HepG2 (cell line): Measurements from ENCODE around the gene KISS1R. TPM values are rescaled to one million over a fixed set of nuclear protein-coding genes. Genes with fewer than 3 reads are reported as not detected.

ENCODE experiments used
- ELF3 ChIP-seq: IDR thresholded peaks from 2 replicates; pipeline ENCODE4 v1.6.1; 2016; ENCODE audit warnings: missing genetic modification reagents, missing compliant biosample characterization
- HNRNPH1 ChIP-seq: fragments of 200-400 bp; formaldehyde crosslinking; optimal IDR thresholded peaks from 2 replicates; pipeline ENCODE3; 2017; ENCODE audit warnings: mild to moderate bottlenecking, low read depth, low read length
- IKZF4 ChIP-seq: sonication (generic); formaldehyde crosslinking; IDR thresholded peaks from 2 replicates; pipeline ENCODE4 v1.5.1; 2020; ENCODE audit warnings: borderline replicate concordance, mild to moderate bottlenecking, low read depth, missing genetic modification reagents; ENCODE audit errors: not compliant biosample characterization
- JUND ChIP-seq: sonication (generic); formaldehyde crosslinking; IDR thresholded peaks from 2 replicates; pipeline ENCODE4 v1.8.0; 2022; ENCODE audit warnings: mild to moderate bottlenecking, missing genetic modification reagents
- MAZ ChIP-seq, 2 experiments: sonication (generic) in 1 of 2; formaldehyde crosslinking in 1 of 2; IDR thresholded peaks; 2 replicates each; pipeline versions ENCODE4 v1.5.0 to v1.6.1; 2012 to 2020; ENCODE audit warnings: low read depth in 2 of 2, mild to moderate bottlenecking in 2 of 2, borderline replicate concordance in 1 of 2, improper control_type of control experiment in 1 of 2, low read length in 1 of 2, missing genetic modification reagents in 1 of 2, moderate library complexity in 1 of 2
- MED8 ChIP-seq: sonication (generic); formaldehyde crosslinking; IDR thresholded peaks from 2 replicates; pipeline ENCODE4 v1.8.1; 2023; ENCODE audit warnings: mild to moderate bottlenecking, missing genetic modification reagents; ENCODE audit not compliant: insufficient replicate concordance
- MEIS1 ChIP-seq: sonication (generic); formaldehyde crosslinking; IDR thresholded peaks from 2 replicates; pipeline ENCODE4 v1.9.0; 2021; ENCODE audit warnings: mild to moderate bottlenecking, missing genetic modification reagents, moderate library complexity, borderline replicate concordance
- MTA1 ChIP-seq: sonication (generic); formaldehyde crosslinking; IDR thresholded peaks from 2 replicates; pipeline ENCODE4 v1.4.0; 2020; ENCODE audit warnings: missing genetic modification reagents, mild to moderate bottlenecking, borderline replicate concordance
- NBN ChIP-seq: fragments of 450-650 bp; conservative IDR thresholded peaks from 2 replicates; pipeline ENCODE4 v1.6.1; 2017
- RBFOX2 ChIP-seq: fragments of 200-400 bp; formaldehyde crosslinking; IDR thresholded peaks from 2 replicates; pipeline ENCODE4 v1.6.1; 2017; ENCODE audit warnings: low read depth, mild to moderate bottlenecking, low read length
- SIN3A ChIP-seq: IDR thresholded peaks from 2 replicates; pipeline ENCODE4 v1.6.1; 2011; ENCODE audit warnings: low read depth, mild to moderate bottlenecking, control low read depth, low read length, borderline replicate concordance
- SPEN ChIP-seq: sonication (generic); formaldehyde crosslinking; IDR thresholded peaks from 2 replicates; pipeline ENCODE4 v1.5.1; 2020; ENCODE audit warnings: low read depth, mild to moderate bottlenecking, missing genetic modification reagents
- ZMAT3 ChIP-seq: sonication (generic); formaldehyde crosslinking; conservative IDR thresholded peaks from 2 replicates; pipeline ENCODE4 v1.7.0; 2021; ENCODE audit warnings: missing genetic modification reagents
- ZNF124 ChIP-seq: sonication (generic); formaldehyde crosslinking; IDR thresholded peaks from 2 replicates; pipeline ENCODE4 v1.4.0; 2020; ENCODE audit warnings: missing genetic modification reagents
- ZNF335 ChIP-seq: sonication (generic); formaldehyde crosslinking; IDR thresholded peaks from 2 replicates; pipeline ENCODE4 v1.4.0; 2020; ENCODE audit warnings: missing genetic modification reagents
- ZNF33A ChIP-seq: sonication (generic); formaldehyde crosslinking; IDR thresholded peaks from 2 replicates; pipeline ENCODE4 v1.5.1; 2020; ENCODE audit warnings: missing genetic modification reagents, mild to moderate bottlenecking, moderate library complexity, borderline replicate concordance
- ZNF773 ChIP-seq: sonication (generic); formaldehyde crosslinking; IDR thresholded peaks from 2 replicates; pipeline ENCODE4 v1.4.0; 2020; ENCODE audit warnings: missing genetic modification reagents, borderline replicate concordance
- ZNF841 ChIP-seq: sonication (generic); formaldehyde crosslinking; IDR thresholded peaks from 2 replicates; pipeline ENCODE4 v1.8.1; 2023; ENCODE audit warnings: missing genetic modification reagents, borderline replicate concordance
- polyA plus RNA-seq, 8 experiments: library from polyadenylated mRNA; depleted of rRNA in 3 of 8; stranded (reverse) in 7 of 8; unstranded in 1 of 8; fragments of >200 nt; fragmentation: Illumina TruSeq in 4 of 8; extraction: Trizol in 4 of 8; gene quantifications; 2 replicates each; pipeline versions ENCODE4 v1.2.1 to v1.2.3, GENCODE V29; 2011 to 2016; ENCODE audit warnings: low read depth in 4 of 8, missing spikeins in 1 of 8, mixed read lengths in 1 of 8; ENCODE audit not compliant: insufficient read depth in 1 of 8
- total RNA-seq, 5 experiments: library from RNA; depleted of rRNA; stranded (reverse); fragments of >200 nt; fragmentation: Illumina TruSeq; extraction: Trizol; gene quantifications; 2 replicates each; pipeline ENCODE4 v1.2.3, GENCODE V29; 2016; ENCODE audit warnings: low read depth in 1 of 5
- TF ChIP-seq, protein P1 (sequence below): IDR thresholded peaks from 2 replicates; pipeline ENCODE4 v1.6.1; 2016; ENCODE audit warnings: missing compliant biosample characterization, missing genetic modification reagents, borderline replicate concordance
- TF ChIP-seq, protein P2 (sequence below): sonication (generic); formaldehyde crosslinking; IDR thresholded peaks from 2 replicates; pipeline ENCODE4 v1.5.0; 2020; ENCODE audit warnings: missing genetic modification reagents
- TF ChIP-seq, protein P3 (sequence below): sonication (generic); formaldehyde crosslinking; IDR thresholded peaks from 2 replicates; pipeline ENCODE4 v1.4.0; 2020; ENCODE audit warnings: missing genetic modification reagents
- TF ChIP-seq, protein P4 (sequence below): sonication (generic); formaldehyde crosslinking; conservative IDR thresholded peaks from 2 replicates; pipeline ENCODE4 v1.4.0; 2020; ENCODE audit warnings: missing genetic modification reagents
- TF ChIP-seq, protein P5 (sequence below): sonication (generic); formaldehyde crosslinking; IDR thresholded peaks from 2 replicates; pipeline ENCODE4 v1.4.0; 2020; ENCODE audit warnings: missing genetic modification reagents

KISS1R gene
- total and polyA plus RNA-seq, 2 of the 13 experiments (the other 11 are each of a cell fraction or from before 2014, with no cell fraction given), result 1.1 to 10.2 TPM

DNA sequence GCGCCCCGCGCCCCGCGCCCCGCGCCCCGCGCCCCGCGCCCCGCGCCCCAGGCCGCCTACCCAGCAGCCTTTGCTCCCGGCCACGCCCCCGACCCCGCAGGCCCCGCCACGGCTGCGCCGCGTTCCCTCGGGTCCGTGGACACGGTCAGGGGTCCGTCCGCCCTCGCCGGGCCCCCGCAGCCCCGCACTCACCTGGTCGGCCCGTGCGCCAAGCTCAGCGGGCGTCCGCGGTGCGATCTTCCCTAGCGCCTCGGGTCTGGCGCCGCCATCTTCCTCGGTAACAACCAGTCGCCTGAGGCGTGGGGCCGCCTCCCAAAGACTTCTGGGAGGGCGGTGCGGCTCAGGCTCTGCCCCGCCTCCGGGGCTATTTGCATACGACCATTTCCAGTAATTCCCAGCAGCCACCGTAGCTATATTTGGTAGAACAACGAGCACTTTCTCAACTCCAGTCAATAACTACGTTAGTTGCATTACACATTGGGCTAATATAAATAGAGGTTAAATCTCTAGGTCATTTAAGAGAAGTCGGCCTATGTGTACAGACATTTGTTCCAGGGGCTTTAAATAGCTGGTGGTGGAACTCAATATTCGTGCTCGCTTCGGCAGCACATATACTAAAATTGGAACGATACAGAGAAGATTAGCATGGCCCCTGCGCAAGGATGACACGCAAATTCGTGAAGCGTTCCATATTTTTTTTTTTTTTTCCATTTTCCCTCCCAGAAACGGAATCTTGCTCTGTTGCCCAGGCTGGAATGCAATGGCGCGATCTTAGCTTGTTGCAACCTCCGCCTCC, 24.0 kb upstream of the KISS1R start, which contains the start of the genes MED16 and RNU6-9 (continued):
- peak; percentile 77 for TF ChIP-seq SPEN (CRISPR knock-in tag)
- TF ChIP-seq, protein P1, sequence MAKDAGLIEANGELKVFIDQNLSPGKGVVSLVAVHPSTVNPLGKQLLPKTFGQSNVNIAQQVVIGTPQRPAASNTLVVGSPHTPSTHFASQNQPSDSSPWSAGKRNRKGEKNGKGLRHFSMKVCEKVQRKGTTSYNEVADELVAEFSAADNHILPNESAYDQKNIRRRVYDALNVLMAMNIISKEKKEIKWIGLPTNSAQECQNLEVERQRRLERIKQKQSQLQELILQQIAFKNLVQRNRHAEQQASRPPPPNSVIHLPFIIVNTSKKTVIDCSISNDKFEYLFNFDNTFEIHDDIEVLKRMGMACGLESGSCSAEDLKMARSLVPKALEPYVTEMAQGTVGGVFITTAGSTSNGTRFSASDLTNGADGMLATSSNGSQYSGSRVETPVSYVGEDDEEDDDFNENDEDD (CRISPR knock-in tag), result no peak
- TF ChIP-seq, protein P2, sequence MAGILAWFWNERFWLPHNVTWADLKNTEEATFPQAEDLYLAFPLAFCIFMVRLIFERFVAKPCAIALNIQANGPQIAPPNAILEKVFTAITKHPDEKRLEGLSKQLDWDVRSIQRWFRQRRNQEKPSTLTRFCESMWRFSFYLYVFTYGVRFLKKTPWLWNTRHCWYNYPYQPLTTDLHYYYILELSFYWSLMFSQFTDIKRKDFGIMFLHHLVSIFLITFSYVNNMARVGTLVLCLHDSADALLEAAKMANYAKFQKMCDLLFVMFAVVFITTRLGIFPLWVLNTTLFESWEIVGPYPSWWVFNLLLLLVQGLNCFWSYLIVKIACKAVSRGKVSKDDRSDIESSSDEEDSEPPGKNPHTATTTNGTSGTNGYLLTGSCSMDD (CRISPR knock-in tag), result no peak
- TF ChIP-seq ZNF33A (CRISPR knock-in tag), result no peak
- peak; percentile 94 for TF ChIP-seq RBFOX2
- TF ChIP-seq JUND (CRISPR knock-in tag), result 0 out of 2 replicates have a peak, but pooled peaks have one; percentile 9
- TF ChIP-seq MED8 (CRISPR knock-in tag), result no peak
- TF ChIP-seq MTA1 (CRISPR knock-in tag), result no peak
- TF ChIP-seq ZNF773 (CRISPR knock-in tag), result no peak
- TF ChIP-seq, protein P3, sequence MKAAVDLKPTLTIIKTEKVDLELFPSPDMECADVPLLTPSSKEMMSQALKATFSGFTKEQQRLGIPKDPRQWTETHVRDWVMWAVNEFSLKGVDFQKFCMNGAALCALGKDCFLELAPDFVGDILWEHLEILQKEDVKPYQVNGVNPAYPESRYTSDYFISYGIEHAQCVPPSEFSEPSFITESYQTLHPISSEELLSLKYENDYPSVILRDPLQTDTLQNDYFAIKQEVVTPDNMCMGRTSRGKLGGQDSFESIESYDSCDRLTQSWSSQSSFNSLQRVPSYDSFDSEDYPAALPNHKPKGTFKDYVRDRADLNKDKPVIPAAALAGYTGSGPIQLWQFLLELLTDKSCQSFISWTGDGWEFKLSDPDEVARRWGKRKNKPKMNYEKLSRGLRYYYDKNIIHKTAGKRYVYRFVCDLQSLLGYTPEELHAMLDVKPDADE (CRISPR knock-in tag), result no peak
- TF ChIP-seq ZMAT3, result peak; percentile 33
- TF ChIP-seq, protein P4, sequence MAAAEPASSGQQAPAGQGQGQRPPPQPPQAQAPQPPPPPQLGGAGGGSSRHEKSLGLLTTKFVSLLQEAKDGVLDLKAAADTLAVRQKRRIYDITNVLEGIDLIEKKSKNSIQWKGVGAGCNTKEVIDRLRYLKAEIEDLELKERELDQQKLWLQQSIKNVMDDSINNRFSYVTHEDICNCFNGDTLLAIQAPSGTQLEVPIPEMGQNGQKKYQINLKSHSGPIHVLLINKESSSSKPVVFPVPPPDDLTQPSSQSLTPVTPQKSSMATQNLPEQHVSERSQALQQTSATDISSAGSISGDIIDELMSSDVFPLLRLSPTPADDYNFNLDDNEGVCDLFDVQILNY (CRISPR knock-in tag), result peak; percentile 51; the same call in 1 of the 2 replicates
- TF ChIP-seq, protein P5, sequence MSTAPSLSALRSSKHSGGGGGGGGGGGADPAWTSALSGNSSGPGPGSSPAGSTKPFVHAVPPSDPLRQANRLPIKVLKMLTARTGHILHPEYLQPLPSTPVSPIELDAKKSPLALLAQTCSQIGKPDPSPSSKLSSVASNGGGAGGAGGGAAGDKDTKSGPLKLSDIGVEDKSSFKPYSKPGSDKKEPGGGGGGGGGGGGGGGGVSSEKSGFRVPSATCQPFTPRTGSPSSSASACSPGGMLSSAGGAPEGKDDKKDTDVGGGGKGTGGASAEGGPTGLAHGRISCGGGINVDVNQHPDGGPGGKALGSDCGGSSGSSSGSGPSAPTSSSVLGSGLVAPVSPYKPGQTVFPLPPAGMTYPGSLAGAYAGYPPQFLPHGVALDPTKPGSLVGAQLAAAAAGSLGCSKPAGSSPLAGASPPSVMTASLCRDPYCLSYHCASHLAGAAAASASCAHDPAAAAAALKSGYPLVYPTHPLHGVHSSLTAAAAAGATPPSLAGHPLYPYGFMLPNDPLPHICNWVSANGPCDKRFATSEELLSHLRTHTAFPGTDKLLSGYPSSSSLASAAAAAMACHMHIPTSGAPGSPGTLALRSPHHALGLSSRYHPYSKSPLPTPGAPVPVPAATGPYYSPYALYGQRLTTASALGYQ (CRISPR knock-in tag), result no peak
- TF ChIP-seq ZNF841, result no peak
- TF ChIP-seq ZNF335 (CRISPR knock-in tag), result no peak
- no peak for TF ChIP-seq IKZF4
- TF ChIP-seq MAZ (IDR thresholded peaks at IDR 0.05; ENCODE audit: borderline replicate concordance, low read depth, low read length), result peak; percentile 16; the same call in 1 of the 2 replicates
- TF ChIP-seq MAZ (CRISPR knock-in tag; IDR thresholded peaks at IDR 0.05; ENCODE audit: low read depth), result peak; percentile 68
- no peak for TF ChIP-seq HNRNPH1
- peak; percentile 43; the same call in 1 of the 2 replicates for TF ChIP-seq ZNF124 (CRISPR knock-in tag)
- no peak for TF ChIP-seq NBN
- no peak for TF ChIP-seq SIN3A
- TF ChIP-seq MEIS1 (CRISPR knock-in tag), result no peak
- TF ChIP-seq ELF3, result 0 out of 2 replicates have a peak, but pooled peaks have one; percentile 43
